ENCODE results near the gene RSU1.

RSU1 gene

DNA sequence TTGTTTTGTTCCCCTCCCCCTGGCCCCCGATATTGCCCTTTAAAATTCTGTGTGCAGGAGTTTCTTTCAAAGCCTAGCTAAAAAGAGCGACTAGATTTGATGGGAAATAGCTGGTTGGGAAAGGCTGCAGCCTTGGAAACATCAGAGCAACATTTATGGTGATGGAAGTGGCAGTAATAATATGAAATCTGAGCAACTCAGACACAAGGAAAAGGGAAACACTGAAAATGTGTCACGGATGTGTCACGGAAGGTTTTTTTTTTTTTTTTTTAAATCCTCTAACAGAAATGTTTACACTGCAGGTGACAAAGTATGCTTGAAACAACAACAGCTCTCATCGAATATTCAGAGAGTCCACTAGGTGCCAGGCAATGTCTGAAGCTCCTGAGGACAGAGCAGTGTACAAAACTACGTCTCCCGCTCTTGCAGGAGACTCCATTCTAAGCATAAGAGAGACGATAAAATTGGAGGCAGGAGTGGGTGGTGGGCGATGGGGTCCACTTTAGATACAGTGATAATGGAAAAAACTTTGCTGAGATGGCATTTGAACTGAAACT lies 143.0 kb downstream of the RSU1 start:
- DNase-seq (ENCODE audit: low read depth) = no peak

DNA sequence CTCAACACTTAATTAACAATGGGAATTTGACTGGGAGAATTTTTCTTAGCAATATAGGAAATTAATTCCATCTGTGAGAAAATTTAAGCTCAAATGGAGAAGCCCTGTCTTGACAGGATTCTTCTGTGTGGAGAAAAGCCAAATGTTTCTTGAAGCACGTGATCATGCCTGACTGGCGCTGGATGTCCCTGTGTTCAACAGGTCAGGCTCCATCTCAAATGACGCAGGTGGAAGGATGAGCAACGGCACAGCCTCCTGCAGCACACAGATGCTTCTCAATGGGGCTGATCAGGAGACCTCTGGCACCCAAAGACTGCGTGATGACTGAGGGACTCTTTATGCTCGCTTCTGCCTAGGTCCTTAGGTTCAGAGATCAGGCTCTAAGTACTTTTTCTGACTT lies 143.8 kb downstream of the RSU1 start:
- DNase-seq (ENCODE audit: low read depth) = no peak

DNA sequence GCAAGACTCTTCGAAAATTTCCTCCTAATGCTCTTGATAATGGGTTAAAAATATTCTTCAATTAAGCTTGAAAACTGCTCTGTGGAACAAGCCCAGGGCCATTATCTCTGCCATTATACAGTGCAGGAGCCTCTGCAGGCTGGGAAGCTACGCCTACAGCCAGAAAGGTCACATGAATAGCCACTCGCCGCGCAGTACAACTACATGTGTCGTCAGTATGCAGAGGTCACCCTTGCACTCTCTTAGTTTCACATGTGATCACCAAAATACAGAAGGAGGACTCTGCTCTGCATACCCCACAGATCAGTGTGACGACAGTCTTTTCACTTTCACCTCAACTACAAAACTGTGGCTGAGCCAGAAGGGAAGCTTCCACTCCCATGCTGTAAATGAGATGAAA lies 153.8 kb downstream of the RSU1 start:
- DNase-seq (ENCODE audit: low read depth) = no peak

DNA sequence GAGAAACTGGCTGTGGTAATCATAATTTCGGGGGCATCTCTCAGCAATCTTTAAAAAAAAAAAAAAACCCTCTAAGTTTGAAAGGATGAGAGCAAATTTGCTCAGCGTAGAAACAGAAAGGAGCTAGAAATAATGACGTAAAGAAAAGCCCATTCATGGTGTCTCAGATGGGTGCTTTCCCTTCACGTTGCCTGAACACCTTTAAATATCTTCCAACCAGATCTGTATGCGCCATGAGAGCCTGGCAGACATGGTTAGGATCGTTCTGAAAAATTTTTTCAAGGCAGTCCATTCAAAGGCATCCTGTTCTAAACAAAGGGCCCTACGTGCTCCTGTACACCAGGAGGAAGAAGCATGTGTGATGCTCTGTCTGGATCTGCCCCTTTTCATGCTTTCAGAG lies 154.3 kb downstream of the RSU1 start:
- no peak for DNase-seq (ENCODE audit: low read depth)

DNA sequence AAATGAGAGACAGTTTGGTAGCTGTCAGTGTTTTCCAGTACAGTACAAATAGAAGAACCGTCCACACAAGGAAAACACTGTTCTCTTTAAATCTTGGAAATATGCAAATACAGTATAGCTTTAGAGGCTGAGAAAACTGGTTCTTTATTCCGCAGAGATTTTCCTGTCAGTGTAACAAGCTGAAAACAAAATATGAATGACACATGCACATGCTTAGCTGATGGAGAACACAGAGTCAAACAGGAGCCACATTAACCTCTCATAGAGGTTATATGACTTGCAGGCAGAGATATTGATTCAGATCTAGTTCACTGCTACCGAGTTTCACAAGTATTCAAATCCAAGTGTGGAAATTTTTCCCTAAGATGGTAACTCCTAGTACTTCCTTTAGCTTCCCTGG lies 160.3 kb downstream of the RSU1 start:
- DNase-seq (ENCODE audit: low read depth) = no peak

DNA sequence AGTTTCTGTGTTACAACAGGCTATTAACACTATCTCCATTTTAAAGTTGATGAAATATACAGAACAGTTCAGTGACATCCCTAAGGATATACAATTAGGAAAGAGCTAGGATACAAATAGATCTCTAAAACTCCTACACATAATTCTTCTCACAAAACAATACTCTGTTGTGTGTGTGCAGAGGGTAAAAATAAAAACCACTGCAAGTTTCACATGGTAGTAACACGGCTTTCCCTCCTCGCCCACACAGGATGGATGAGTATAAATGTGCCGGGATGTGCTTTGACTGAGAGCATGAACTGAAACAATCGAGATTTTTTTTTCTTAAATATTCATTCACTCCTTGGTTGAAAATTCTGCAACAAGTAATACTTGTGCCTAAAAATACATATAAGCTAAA lies 164.0 kb downstream of the RSU1 start:
- DNase-seq (ENCODE audit: low read depth) = no peak

DNA sequence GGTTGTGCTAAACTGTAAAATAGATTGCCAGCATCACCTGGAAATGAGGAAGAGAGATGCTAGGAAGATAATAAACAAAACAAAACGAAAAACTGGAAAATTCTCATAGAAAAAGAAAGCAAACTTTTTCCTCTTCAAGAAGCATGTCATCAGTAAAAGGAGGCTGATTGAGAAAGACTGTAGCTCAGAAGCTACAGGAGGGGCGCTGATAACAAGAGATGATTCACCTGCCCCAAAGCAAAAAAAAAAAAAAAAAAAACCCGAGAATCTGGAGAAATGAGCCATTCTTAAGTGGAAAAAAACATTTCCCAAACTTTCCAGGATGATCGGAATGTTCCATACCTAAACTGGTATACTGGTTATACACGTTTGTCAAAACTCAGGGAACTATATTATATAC lies 165.1 kb downstream of the RSU1 start:
- no peak for DNase-seq (ENCODE audit: low read depth)

DNA sequence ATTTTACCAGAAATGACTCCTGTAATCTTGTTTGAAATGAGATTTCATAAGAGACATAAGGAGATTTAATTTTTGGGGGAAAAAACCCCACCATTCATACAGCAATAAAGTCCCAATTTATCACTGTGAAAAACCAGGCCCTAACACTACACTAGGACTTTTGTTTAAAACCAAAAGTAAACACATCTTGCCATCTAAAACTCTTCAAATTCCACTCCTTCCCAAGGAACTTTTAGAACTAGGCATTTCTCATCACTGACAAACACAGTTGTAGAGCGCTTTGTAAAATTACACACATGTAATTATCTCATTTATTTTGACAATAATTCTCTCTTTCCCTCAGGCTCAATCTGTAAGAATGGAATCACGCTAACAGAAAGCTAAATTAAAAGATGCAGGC lies 167.5 kb downstream of the RSU1 start:
- no peak for DNase-seq (ENCODE audit: low read depth)

DNA sequence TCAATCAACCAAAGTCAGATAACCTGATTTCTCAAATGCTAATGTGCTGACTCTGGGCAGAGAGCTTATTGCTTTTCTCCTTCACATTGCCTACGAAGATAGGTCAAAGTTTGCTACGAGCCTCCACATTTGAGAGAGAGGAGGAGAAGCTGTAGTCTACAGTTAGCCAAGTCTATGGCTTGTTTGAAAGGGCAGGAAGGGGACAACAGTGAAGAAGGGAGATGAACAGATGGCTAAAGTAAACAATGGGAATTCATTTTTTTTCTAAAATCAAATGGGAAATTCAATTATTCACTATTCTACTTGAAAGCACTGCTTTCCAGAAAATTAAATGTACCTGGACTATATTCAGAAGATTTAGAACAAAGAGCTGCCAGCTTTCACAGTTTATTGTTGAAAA lies 168.9 kb downstream of the RSU1 start:
- no peak for DNase-seq (ENCODE audit: low read depth)

DNA sequence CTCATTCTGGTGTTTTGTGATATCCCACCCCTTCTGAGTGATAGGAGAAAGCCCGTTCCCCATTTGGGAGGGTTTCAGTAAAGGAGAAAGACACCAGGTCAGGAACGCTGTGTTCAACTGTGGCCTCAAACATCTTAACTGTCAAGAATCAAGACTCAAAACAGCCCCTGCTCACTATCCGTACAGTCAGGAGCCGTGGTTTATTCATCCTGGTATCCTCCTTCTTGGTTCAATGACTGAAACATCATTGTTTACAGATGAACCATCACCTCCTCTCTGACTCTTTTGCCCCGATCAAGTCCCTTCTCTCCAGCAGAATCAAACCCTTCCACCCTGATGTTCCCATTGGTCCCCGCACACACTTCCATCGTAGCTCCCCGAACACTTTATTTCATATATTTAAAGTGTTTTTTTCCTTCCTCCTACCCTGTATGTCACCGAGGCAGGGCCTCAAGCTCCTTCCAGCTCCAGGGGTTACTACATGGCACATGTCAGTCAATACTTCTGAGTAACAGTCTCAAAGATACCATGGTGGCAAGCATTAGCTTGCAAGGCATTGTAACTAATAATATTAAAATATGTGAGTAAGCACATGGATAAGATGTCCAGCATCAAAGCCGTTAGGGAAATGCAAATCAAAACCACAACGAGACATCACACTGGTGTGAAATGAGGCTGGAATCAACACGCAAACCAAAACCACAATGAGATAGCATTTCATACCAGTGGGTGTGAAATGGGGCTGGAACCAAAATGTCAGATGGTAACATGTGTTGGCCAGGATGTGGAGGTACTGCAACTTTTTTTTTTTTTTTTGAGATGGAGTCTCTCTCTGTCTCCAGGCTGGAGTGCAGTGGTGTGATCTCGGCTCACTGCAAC lies 170.8 kb downstream of the RSU1 start:
- DNase-seq (ENCODE audit: low read depth) = no peak

DNA sequence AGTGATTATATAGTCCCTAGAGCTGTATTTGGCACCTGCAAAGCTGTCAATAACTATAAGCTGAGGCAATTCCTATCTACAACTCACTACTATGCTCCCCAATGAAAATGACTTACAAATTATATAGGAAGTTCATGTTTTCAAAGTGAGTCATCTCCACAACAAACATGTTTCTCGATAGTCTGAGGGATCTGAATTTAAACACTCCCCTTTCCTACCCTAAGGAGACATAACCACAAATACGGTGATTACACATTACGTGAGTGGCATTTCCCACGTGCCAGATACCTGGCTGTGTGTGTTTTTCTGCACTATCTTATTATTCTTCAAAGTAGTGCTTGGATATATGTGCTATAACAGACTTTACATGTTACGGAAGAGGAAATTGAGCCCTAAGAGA lies 173.1 kb downstream of the RSU1 start:
- no peak for DNase-seq (ENCODE audit: low read depth)

DNA sequence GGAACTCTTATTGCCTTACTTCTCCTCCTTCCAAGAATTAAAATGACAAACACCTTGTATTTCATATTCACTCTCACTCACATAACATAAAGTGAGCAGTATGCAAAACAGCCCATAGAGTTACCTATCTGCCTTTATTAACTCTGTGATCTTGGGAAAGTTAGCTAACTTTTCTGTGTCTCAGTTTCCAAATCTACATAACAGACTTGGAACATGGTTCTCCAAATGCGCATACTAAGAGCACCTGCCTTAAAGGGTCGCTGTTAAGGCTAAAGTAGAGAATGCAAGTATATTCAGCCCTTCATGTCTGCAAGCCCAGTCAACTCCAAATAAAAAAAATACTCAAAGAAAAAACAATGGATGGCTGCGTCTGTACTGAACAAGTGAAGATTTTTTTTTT lies 173.7 kb downstream of the RSU1 start:
- no peak for DNase-seq (ENCODE audit: low read depth)

DNA sequence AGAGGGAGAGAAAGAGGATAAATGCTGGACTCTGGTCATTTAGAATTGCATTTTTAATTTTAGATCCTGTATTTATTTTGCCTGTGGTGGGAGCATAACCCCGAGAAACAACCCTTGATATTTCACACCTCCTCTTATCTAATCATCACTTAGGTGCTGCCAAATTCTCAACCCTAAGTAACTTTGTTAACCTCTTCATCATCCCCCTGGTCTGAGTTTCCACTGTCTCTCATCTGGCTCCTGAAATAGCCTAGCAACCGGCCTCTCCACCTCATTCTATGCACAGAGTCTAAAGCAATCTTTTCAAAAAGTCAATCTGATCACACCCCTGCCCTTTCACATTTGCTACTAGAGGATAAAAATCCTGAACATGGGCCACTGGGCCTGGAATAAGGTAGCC lies 177.1 kb downstream of the RSU1 start:
- DNase-seq (ENCODE audit: low read depth) = no peak

DNA sequence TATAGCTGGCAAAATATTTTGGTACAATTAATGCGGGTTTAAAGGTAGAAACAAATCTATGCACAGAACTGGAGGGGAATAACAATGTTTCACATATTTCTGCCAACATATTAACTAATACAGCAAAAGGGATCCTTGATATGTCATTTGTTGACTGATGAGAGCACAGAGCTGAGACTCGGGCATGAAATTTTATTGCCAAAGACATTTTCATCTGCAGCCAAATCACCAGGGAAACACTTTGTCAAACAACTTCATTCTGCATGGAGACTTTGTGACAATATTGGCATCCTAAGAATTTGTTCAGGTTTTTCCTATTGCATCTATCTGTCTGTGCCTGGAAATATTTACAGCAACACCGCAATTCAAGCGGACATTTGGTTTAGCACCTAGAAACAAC lies 177.8 kb downstream of the RSU1 start:
- no peak for DNase-seq (ENCODE audit: low read depth)

DNA sequence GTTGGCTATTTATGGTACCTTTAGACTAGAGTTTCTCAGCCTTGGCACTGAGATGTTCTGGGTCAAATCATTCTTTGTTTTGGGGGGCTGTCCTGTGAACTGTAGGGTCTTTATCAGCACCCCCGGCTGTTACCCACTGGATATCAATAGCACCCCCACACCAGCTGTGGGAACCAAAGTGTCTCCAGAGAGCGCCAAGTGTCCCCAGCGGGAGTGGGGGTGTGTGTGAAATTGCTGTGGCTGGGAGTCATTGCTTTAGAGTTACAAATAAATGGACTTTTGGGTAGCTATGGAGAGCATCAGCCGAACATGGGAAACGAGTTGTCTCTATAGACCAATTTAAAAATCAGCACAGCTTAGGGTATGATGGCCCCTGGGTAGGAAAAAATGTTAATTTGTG lies 184.2 kb downstream of the RSU1 start:
- DNase-seq (ENCODE audit: low read depth) = no peak

DNA sequence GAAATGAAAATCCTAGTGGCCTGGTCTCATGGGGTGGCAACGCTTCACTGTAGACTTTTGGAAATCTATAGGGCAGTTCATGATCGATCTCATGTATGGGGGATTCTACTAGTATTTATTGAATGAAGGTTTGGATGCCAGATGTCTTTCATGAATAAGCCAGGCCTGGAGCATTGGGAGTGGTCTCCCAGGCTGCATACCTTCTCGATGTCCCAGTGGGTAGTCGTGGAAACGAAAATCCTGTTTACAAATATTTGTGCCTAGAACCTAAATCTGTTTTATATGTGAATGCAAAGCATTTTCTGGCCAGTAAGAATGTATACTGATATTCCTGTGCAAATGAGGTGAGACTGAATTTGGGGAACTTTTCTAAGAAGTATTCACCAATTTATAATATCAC lies 190.5 kb downstream of the RSU1 start:
- DNase-seq (ENCODE audit: low read depth) = no peak

DNA sequence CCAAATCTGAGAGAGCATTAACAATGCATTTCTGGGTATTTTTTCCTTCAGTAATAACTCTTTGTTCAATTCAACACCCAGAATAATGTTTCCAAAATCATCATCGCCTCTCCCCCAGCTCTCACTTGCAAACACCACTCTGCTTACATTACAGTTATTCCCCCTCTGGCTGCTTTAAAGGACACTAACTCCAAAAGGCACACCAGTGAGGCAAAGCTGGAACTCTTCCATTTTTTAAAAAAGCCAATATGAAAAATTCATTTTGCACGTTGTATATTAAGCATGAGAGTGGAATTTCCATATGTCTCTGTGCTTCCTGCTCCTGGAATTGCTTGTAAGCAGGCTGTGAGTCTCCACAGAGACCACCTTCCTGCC lies 204.3 kb downstream of the RSU1 start:
- no peak for DNase-seq (ENCODE audit: low read depth)

DNA sequence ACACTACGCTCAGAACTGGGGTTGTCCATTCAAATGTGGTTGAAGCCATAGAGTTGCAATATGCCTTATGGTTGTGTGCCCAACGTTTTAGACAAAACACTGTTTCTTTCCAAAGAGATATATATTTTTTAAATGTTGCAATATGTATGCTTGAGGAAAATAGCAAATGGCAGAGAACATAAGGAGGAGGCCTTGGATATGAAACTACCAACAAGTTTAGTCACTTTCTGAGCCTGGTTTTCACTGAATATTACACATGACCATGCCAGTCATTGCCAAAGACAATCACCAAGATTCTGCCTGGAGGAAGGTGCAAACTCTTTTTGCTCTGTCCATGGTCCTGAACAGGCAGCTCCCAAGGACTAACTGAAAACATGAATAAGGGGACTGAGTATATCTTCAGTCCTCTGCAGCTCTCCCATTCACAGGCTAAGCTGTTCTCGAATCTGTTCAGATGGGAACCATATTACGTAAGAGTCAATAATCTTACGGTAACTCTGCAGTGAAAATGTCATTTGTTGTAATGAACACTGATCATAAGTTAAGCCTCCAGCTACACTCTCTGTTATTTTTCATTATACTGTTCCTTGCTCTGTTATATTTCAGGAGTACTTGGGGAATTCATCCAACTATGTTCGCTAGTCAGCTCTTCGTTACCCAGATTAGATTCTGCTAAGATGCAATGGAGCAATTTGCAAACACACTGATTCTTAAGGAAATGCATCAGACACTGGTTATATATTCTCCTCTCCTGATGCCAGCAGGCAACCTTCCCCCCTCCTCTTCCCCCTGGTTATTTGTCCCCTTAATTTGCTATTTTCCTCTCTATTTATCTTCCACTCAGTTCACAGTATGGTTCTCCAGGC lies 204.9 kb downstream of the RSU1 start:
- no peak for DNase-seq (ENCODE audit: low read depth)

DNA sequence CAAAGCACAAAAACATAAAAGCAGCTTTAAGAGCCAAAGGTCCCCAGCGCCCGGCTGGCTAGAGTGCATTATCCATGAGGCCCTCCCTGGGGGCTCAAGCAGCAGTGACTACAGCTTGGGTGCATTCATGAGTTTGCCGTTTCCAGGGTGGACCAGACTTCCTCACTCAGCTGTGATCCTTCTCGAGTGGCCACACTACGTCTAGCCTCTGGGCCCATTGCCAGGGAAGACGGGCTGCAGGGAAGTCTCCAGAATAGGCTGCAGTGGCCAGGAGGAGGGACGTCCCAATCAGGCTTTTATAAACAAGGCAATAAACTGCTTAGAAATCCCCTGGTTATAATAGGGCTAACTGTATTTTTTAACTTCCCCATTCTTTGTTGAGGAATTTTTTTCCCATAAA lies 206.2 kb downstream of the RSU1 start:
- no peak for DNase-seq (ENCODE audit: low read depth)

DNA sequence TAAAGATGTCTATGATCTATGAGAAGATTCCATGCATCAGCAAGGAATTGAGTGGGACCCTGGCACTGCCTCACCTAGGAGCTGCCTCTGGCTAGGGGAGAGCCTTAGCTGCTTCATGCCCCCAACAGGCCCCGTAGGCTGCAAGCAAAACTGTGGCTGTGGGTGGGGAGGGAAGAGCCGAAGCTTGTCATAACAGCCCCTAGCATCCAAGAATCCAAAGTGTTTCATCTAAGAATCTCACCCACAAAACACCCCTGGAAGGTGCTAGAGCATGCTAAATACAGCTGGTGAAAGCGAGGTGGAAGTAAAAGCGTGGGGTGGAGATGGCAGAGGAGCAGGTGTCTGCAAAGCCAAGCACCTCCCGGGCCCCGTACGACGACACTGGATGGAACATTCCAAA lies 208.0 kb downstream of the RSU1 start:
- no peak for DNase-seq (ENCODE audit: low read depth)

DNA sequence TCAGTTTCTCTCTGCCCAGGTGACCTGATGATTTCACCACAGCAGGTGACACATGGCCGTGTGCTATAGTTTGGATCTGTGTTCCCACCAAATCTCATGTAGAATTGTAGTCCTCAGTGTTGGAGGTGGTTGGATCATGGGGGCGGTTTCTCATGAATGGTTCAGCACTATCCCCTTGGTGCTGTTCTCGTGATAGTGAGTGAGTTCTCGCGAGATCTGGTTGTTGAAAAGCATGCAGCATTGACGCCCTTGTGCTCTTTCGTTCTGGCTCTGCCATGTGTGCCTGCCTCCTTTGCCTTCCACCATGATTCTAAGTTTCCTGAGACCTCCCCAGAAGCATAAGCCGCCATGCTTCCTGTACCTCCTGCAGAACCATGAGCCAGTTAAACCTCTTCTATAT lies 210.3 kb downstream of the RSU1 start:
- DNase-seq (ENCODE audit: low read depth) = no peak

DNA sequence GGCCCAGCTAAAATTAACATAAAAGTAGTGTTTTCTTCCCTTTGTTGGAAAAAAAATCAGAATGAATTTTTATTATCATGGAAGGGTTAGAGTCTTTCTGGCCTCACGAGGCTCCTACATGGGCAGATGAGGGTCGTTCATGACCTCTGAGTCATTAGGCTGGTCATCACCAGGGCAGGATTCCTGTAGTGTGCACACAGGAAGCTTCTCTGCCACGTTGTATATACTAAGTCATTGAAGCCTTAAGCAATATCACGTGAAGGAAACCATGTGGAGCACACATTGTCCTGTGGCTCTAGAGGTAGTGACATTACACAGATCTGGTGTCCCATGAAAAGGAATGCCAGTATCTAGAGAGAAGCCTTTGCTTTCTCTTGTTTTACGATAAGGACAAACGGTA lies 210.8 kb downstream of the RSU1 start:
- DNase-seq (ENCODE audit: low read depth) = no peak

DNA sequence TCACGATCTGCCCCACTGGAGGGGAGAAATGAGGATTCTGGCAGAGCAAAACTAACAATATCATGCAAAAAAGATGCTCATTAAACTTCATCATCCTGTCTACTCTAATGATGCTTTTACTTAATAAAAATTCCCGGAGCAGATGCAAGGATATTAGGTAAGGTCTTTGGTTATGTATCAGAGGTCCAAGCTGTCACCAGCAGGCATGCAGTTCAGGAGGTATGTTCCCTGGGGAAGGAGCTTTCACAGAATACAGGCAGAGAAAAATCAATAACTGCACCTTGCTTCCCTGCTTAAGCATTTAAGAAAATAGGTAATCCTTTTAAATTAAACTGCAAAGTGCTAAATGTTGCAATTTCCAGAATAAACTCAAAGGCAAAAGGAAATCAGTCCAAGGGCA lies 213.9 kb downstream of the RSU1 start:
- no peak for DNase-seq (ENCODE audit: low read depth)
